HTERT RPE-1 (cell line): ENCODE measurements around the gene KRTAP4-4.
"Not testable (repeated sequence)": the region's sequence is repeated elsewhere in the genome, so short reads cannot be mapped to it uniquely, and the experiment has no call there.

Experiments
- in situ Hi-C: fragments of 300-500 bp; cut with MboI; formaldehyde crosslinking; loops from 4 replicates; pipeline ENCODE4 v1.14.3; 2020; ENCODE audit warnings: low sequenced_read_pairs

The KRTAP4-4 gene

GRCh38 chr17:41160648-41161047 is at the start of gene KRTAP4-4:
KRTAP4-4 (minus strand) TSS chr17:41160748; CDS start chr17:41160691, 57 bp downstream.
- in situ Hi-C loops: no loop called here

GRCh38 chr17:41199421-41200078 is 39.0 kb upstream of the KRTAP4-4 start:
- in situ Hi-C loops: no loop called here

- in situ Hi-C loops: no loop called here
Measured at GRCh38 chr17:41196068-41196467, 35.5 kb upstream of the KRTAP4-4 start.

- in situ Hi-C loops: no loop called here
Measured at GRCh38 chr17:41190328-41190727, 29.8 kb upstream of the KRTAP4-4 start.

GRCh38 chr17:41189837-41190318 is 29.3 kb upstream of the KRTAP4-4 start, which contains the start of gene KRTAP9-1:
KRTAP9-1 (plus strand) TSS chr17:41189887; CDS start chr17:41189887, 0 bp downstream.
- in situ Hi-C loops: not testable (repeated sequence)

- in situ Hi-C loops: no loop called here
Measured at GRCh38 chr17:41186872-41187271, 26.3 kb upstream of the KRTAP4-4 start.

- in situ Hi-C loops: no loop called here
Measured at GRCh38 chr17:41185001-41185400, 24.5 kb upstream of the KRTAP4-4 start.

- in situ Hi-C loops: no loop called here
Measured at GRCh38 chr17:41184480-41184961, 24.0 kb upstream of the KRTAP4-4 start, which contains the start of gene KRTAP4-1. KRTAP4-1 (minus strand) TSS chr17:41184911; CDS start chr17:41184854, 57 bp downstream.

GRCh38 chr17:41178843-41179616 is 18.5 kb upstream of the KRTAP4-4 start:
- in situ Hi-C loops: no loop called here

GRCh38 chr17:41178341-41178740 is 17.8 kb upstream of the KRTAP4-4 start:
- in situ Hi-C loops: no loop called here

GRCh38 chr17:41177727-41178271 is 17.3 kb upstream of the KRTAP4-4 start, which contains the start of gene KRTAP4-2:
KRTAP4-2 (minus strand) TSS chr17:41178221; CDS start chr17:41178164, 57 bp downstream.
- in situ Hi-C loops: no loop called here

GRCh38 chr17:41176744-41177387 is 16.3 kb upstream of the KRTAP4-4 start:
- in situ Hi-C loops: no loop called here

GRCh38 chr17:41171886-41172285 is 11.3 kb upstream of the KRTAP4-4 start:
- in situ Hi-C loops: no loop called here

- in situ Hi-C loops: no loop called here
Measured at GRCh38 chr17:41168121-41168520, 7.6 kb upstream of the KRTAP4-4 start, which contains the start of gene KRTAP4-3. KRTAP4-3 (minus strand) TSS chr17:41168221; CDS start chr17:41168172, 49 bp downstream.

GRCh38 chr17:41167561-41167960 is 7.0 kb upstream of the KRTAP4-4 start:
- in situ Hi-C loops: no loop called here

- in situ Hi-C loops: no loop called here
Measured at GRCh38 chr17:41163828-41164227, 3.3 kb upstream of the KRTAP4-4 start.

GRCh38 chr17:41160190-41160589 is 358 bp downstream of the KRTAP4-4 start:
- in situ Hi-C loops: not testable (repeated sequence)

- in situ Hi-C loops: no loop called here
Measured at GRCh38 chr17:41153856-41154255, 6.7 kb downstream of the KRTAP4-4 start.

- in situ Hi-C loops: no loop called here
Measured at GRCh38 chr17:41151525-41151924, 9.0 kb downstream of the KRTAP4-4 start.

GRCh38 chr17:41150026-41150425 is 10.5 kb downstream of the KRTAP4-4 start:
- in situ Hi-C loops: no loop called here

GRCh38 chr17:41149652-41149985 is 10.9 kb downstream of the KRTAP4-4 start, which contains the start of gene KRTAP4-5:
KRTAP4-5 (minus strand) TSS chr17:41149825; CDS start chr17:41149767, 58 bp downstream.
- in situ Hi-C loops: no loop called here
